Effector memory CD8-positive, alpha-beta T cell (primary cell): ENCODE results near the gene CYTH3.
"Not testable (repeated sequence)": the region's sequence is repeated elsewhere in the genome, so short reads cannot be mapped to it uniquely, and the experiment has no call there.

Experiments
- ATAC-seq: fragments of 150-1000 bp; cut with Tn5 transposase; replicated peaks from 2 replicates; pipeline ENCODE4 v1.10.0; 2021; ENCODE audit warnings: mild to moderate bottlenecking, moderate library complexity
- DNase-seq, 3 experiments: peaks; one replicate each; pipeline ENCODE4 v3.0.0; 2021
- H3K27ac Mint-ChIP-seq, 2 donors: one replicate each; pipeline ENCODE4 v1.8.0; 2022; ENCODE audit warnings: mild to moderate bottlenecking in 2 of 2, mixed read lengths in 2 of 2, moderate library complexity in 2 of 2
- H3K27me3 Mint-ChIP-seq, 2 donors: one replicate each; pipeline ENCODE4 v1.8.0; 2022; ENCODE audit warnings: mixed read lengths in 2 of 2
- H3K36me3 Mint-ChIP-seq: one replicate; pipeline ENCODE4 v1.8.0; 2022; ENCODE audit warnings: mild to moderate bottlenecking, moderate library complexity, mixed read lengths; ENCODE audit not compliant: insufficient read depth
- H3K4me1 Mint-ChIP-seq, 2 donors: one replicate each; pipeline ENCODE4 v1.8.0; 2022; ENCODE audit warnings: low read depth in 2 of 2, mixed read lengths in 2 of 2
- H3K4me3 Mint-ChIP-seq, 2 donors: one replicate each; pipeline ENCODE4 v1.8.0; 2022; ENCODE audit warnings: mild to moderate bottlenecking in 2 of 2, mixed read lengths in 2 of 2, moderate library complexity in 2 of 2
- H3K9me3 Mint-ChIP-seq, 2 donors: one replicate each; pipeline ENCODE4 v1.8.0; 2022; ENCODE audit warnings: mixed read lengths in 2 of 2

CYTH3 gene

GRCh38 chr7:6244021-6244420 lies 28.4 kb downstream of the CYTH3 start:
- Mint-ChIP-seq H3K9me3 (no peaks in the 10 kb centered on the region), H3K4me3 (no peak overlapping the region), H3K4me1 (peaks cover 16 to 39% of the 10 kb centered on the region in 2 donors), H3K27ac (peak overlapping the region in 1 of 2 donors; percentile 69), H3K36me3 (peaks cover 17% of the 10 kb centered on the region), H3K27me3 (peaks cover 0 to 1% of the 10 kb centered on the region in 2 donors)
- DNase-seq (no peak), ATAC-seq (no peak)

- H3K36me3 Mint-ChIP-seq: peaks cover 16% of the 10 kb centered on the region
- peak overlapping the region; percentile 16 to 44 for H3K27ac Mint-ChIP-seq
- no peaks in the 10 kb centered on the region for H3K27me3 Mint-ChIP-seq
- H3K4me1 Mint-ChIP-seq: peaks cover 16 to 36% of the 10 kb centered on the region in 2 donors
- peak overlapping the region in 1 of 2 donors; percentile 70 for H3K4me3 Mint-ChIP-seq
- DNase-seq: no peak
- no peak for ATAC-seq
- no peaks in the 10 kb centered on the region for H3K9me3 Mint-ChIP-seq
These were observed 29.3 kb downstream of the CYTH3 start for GRCh38 chr7:6243168-6243567.

- no peaks in the 10 kb centered on the region for H3K9me3 Mint-ChIP-seq
- no peaks in the 10 kb centered on the region for H3K27me3 Mint-ChIP-seq
- peaks cover 14% of the 10 kb centered on the region for H3K36me3 Mint-ChIP-seq
- ATAC-seq: no peak
- peak overlapping the region; percentile 68 to 70 for H3K4me3 Mint-ChIP-seq
- H3K4me1 Mint-ChIP-seq: peaks cover 16 to 37% of the 10 kb centered on the region in 2 donors
- DNase-seq: no peak
- H3K27ac Mint-ChIP-seq: peak overlapping the region; percentile 16 to 94
These were observed 29.9 kb downstream of the CYTH3 start for GRCh38 chr7:6242561-6242960.

GRCh38 chr7:6241607-6241973 lies 30.8 kb downstream of the CYTH3 start:
- DNase-seq: no peak
- peak; percentile 67 for ATAC-seq
- H3K9me3 Mint-ChIP-seq: no peaks in the 10 kb centered on the region
- peaks cover 14% of the 10 kb centered on the region for H3K36me3 Mint-ChIP-seq
- no peaks in the 10 kb centered on the region for H3K27me3 Mint-ChIP-seq
- H3K4me1 Mint-ChIP-seq: peaks cover 16 to 36% of the 10 kb centered on the region in 2 donors
- H3K4me3 Mint-ChIP-seq: peak overlapping the region; percentile 68 to 70
- peak overlapping the region; percentile 88 to 94 for H3K27ac Mint-ChIP-seq

- no peak for DNase-seq
- peaks cover 31 to 46% of the 10 kb centered on the region in 2 donors for H3K4me1 Mint-ChIP-seq
- peaks cover 14% of the 10 kb centered on the region for H3K36me3 Mint-ChIP-seq
- peak overlapping the region in 1 of 2 donors; percentile 17 for H3K27ac Mint-ChIP-seq
- no peak for ATAC-seq
- H3K27me3 Mint-ChIP-seq: no peaks in the 10 kb centered on the region
- H3K9me3 Mint-ChIP-seq: no peaks in the 10 kb centered on the region
- H3K4me3 Mint-ChIP-seq: no peak overlapping the region
These were observed 34.0 kb downstream of the CYTH3 start for GRCh38 chr7:6238309-6238925.

- H3K27me3 Mint-ChIP-seq: no peaks in the 10 kb centered on the region
- no peak for DNase-seq
- no peak overlapping the region for H3K4me3 Mint-ChIP-seq
- no peaks in the 10 kb centered on the region for H3K9me3 Mint-ChIP-seq
- H3K4me1 Mint-ChIP-seq: peaks cover 35 to 46% of the 10 kb centered on the region in 2 donors
- H3K36me3 Mint-ChIP-seq: peaks cover 12% of the 10 kb centered on the region
- H3K27ac Mint-ChIP-seq: peak overlapping the region in 1 of 2 donors; percentile 17
- no peak for ATAC-seq
These were observed 34.7 kb downstream of the CYTH3 start for GRCh38 chr7:6237730-6238129.

GRCh38 chr7:6237011-6237410 lies 35.4 kb downstream of the CYTH3 start:
- no peak overlapping the region for H3K27ac Mint-ChIP-seq
- peaks cover 43 to 53% of the 10 kb centered on the region in 2 donors for H3K4me1 Mint-ChIP-seq
- no peaks in the 10 kb centered on the region for H3K27me3 Mint-ChIP-seq
- no peaks in the 10 kb centered on the region for H3K9me3 Mint-ChIP-seq
- ATAC-seq (no peak), DNase-seq (no peak)
- no peak overlapping the region for H3K4me3 Mint-ChIP-seq
- H3K36me3 Mint-ChIP-seq: peaks cover 12% of the 10 kb centered on the region

- Mint-ChIP-seq H3K4me3 (no peak overlapping the region), H3K27ac (peak overlapping the region in 1 of 2 donors; percentile 82), H3K36me3 (peaks cover 9% of the 10 kb centered on the region), H3K9me3 (no peaks in the 10 kb centered on the region), H3K27me3 (no peaks in the 10 kb centered on the region), H3K4me1 (peaks cover 31 to 52% of the 10 kb centered on the region in 2 donors)
- DNase-seq (no peak), ATAC-seq (no peak)
These were observed 37.2 kb downstream of the CYTH3 start for GRCh38 chr7:6235029-6235871.

GRCh38 chr7:6234384-6234783 lies 38.0 kb downstream of the CYTH3 start:
- H3K36me3 Mint-ChIP-seq: peaks cover 6% of the 10 kb centered on the region
- peak overlapping the region; percentile 28 to 83 for H3K27ac Mint-ChIP-seq
- H3K9me3 Mint-ChIP-seq: no peaks in the 10 kb centered on the region
- no peak for DNase-seq
- ATAC-seq: peak; percentile 68
- peak overlapping the region in 1 of 2 donors; percentile 25 for H3K4me3 Mint-ChIP-seq
- H3K4me1 Mint-ChIP-seq: peaks cover 28 to 48% of the 10 kb centered on the region in 2 donors
- no peaks in the 10 kb centered on the region for H3K27me3 Mint-ChIP-seq

- DNase-seq (no peak), ATAC-seq (peak; percentile 49)
- Mint-ChIP-seq H3K27ac (peak overlapping the region; percentile 59 to 83), H3K27me3 (no peaks in the 10 kb centered on the region), H3K4me3 (peak overlapping the region; percentile 25 to 64), H3K36me3 (peaks cover 4% of the 10 kb centered on the region), H3K4me1 (peaks cover 37 to 49% of the 10 kb centered on the region in 2 donors), H3K9me3 (no peaks in the 10 kb centered on the region)
These were observed 39.9 kb downstream of the CYTH3 start for GRCh38 chr7:6232534-6232933.

- ATAC-seq (no peak), DNase-seq (no peak)
- Mint-ChIP-seq H3K4me3 (peak overlapping the region; percentile 25 to 64), H3K4me1 (peaks cover 37 to 49% of the 10 kb centered on the region in 2 donors), H3K27ac (peak overlapping the region in 1 of 2 donors; percentile 83), H3K9me3 (no peaks in the 10 kb centered on the region), H3K27me3 (no peaks in the 10 kb centered on the region), H3K36me3 (peaks cover 4% of the 10 kb centered on the region)
These were observed 40.3 kb downstream of the CYTH3 start for GRCh38 chr7:6232116-6232515.

GRCh38 chr7:6231184-6231583 lies 41.2 kb downstream of the CYTH3 start:
- DNase-seq (no peak), ATAC-seq (no peak)
- Mint-ChIP-seq H3K9me3 (no peaks in the 10 kb centered on the region), H3K36me3 (peaks cover 4% of the 10 kb centered on the region), H3K27ac (no peak overlapping the region), H3K27me3 (no peaks in the 10 kb centered on the region), H3K4me3 (no peak overlapping the region), H3K4me1 (peaks cover 37 to 47% of the 10 kb centered on the region in 2 donors)

GRCh38 chr7:6229284-6229683 lies 43.1 kb downstream of the CYTH3 start:
- not testable (repeated sequence) for H3K27me3 Mint-ChIP-seq, DNase-seq, H3K4me3 Mint-ChIP-seq, H3K36me3 Mint-ChIP-seq, H3K9me3 Mint-ChIP-seq, ATAC-seq
- Mint-ChIP-seq H3K4me1 (peaks cover 29 to 42% of the 10 kb centered on the region in 2 donors), H3K27ac (peak overlapping the region in 1 of 2 donors; percentile 5)
